GM23338 (cell line): ENCODE measurements around the gene SMCO2. TPM values are rescaled to one million over a fixed set of nuclear protein-coding genes. Genes with fewer than 3 reads are reported as not detected.

Experiments
- ATAC-seq: fragments of 200-7000 bp; cut with Tn5 transposase; 3 replicates; pipeline ENCODE4 v1.9.1; 2020
- DNase-seq: peaks from one replicate; pipeline ENCODE4 v3.0.0-alpha.2; 2015; ENCODE audit warnings: low spot score
- H2AFZ ChIP-seq: fragments of 200-600 bp; sonication (generic); 2 replicates; pipeline ENCODE4 v1.8.0; 2016; ENCODE audit warnings: antibody characterized with exemption, mild to moderate bottlenecking, moderate library complexity
- H3F3A ChIP-seq: fragments of 200-600 bp; sonication (generic); replicated peaks from 2 replicates; pipeline ENCODE4 v1.8.0; 2017; ENCODE audit warnings: antibody characterized with exemption, mixed run types, low read depth
- H3K27ac ChIP-seq: fragments of 200-600 bp; sonication (generic); 2 replicates; pipeline ENCODE4 v1.6.1; 2016; ENCODE audit warnings: low read depth
- H3K27me3 ChIP-seq: fragments of 200-600 bp; sonication (generic); 2 replicates; pipeline ENCODE4 v1.8.0; 2016; ENCODE audit warnings: mild to moderate bottlenecking, mixed run types, moderate library complexity; ENCODE audit not compliant: insufficient read depth
- H3K36me3 ChIP-seq: fragments of 200-600 bp; sonication (generic); 2 replicates; pipeline ENCODE4 v1.8.0; 2016; ENCODE audit warnings: mild to moderate bottlenecking; ENCODE audit not compliant: insufficient read depth
- H3K4me1 ChIP-seq: fragments of 200-600 bp; sonication (generic); 2 replicates; pipeline ENCODE4 v1.8.0; 2016; ENCODE audit warnings: mild to moderate bottlenecking, moderate library complexity; ENCODE audit not compliant: insufficient read depth
- H3K4me2 ChIP-seq: fragments of 200-600 bp; sonication (generic); 2 replicates; pipeline ENCODE4 v1.7.1; 2017; ENCODE audit warnings: mixed run types
- H3K4me3 ChIP-seq: fragments of 200-600 bp; sonication (generic); 2 replicates; pipeline ENCODE4 v1.6.1; 2016; ENCODE audit warnings: mixed run types
- H3K79me2 ChIP-seq: fragments of 200-600 bp; sonication (generic); replicated peaks from 2 replicates; pipeline ENCODE4 v1.8.0; 2017; ENCODE audit warnings: mild to moderate bottlenecking; ENCODE audit not compliant: insufficient read depth
- H3K9me2 ChIP-seq: fragments of 200-600 bp; sonication (generic); 2 replicates; pipeline ENCODE4 v1.8.0; 2017; ENCODE audit not compliant: insufficient read depth
- H4K20me1 ChIP-seq: fragments of 200-600 bp; sonication (generic); replicated peaks from 2 replicates; pipeline ENCODE4 v1.8.0; 2017; ENCODE audit warnings: mild to moderate bottlenecking; ENCODE audit not compliant: insufficient read depth
- H3K27ac Mint-ChIP-seq: 2 replicates; pipeline ENCODE4 v1.8.0; 2020; ENCODE audit warnings: inconsistent platforms, mild to moderate bottlenecking, moderate library complexity, mixed read lengths
- H3K27me3 Mint-ChIP-seq: 3 replicates; pipeline ENCODE4 v1.8.0; 2022; ENCODE audit warnings: low read depth, mild to moderate bottlenecking, moderate library complexity, mixed read lengths, inconsistent platforms; ENCODE audit not compliant: insufficient read depth, poor library complexity
- H3K36me3 Mint-ChIP-seq: 3 replicates; pipeline ENCODE4 v1.8.0; 2021; ENCODE audit warnings: low read depth, mild to moderate bottlenecking, inconsistent platforms, moderate library complexity, mixed read lengths
- H3K4me1 Mint-ChIP-seq: 3 replicates; pipeline ENCODE4 v1.8.0; 2020; ENCODE audit warnings: mild to moderate bottlenecking, inconsistent platforms, mixed read lengths
- H3K4me3 Mint-ChIP-seq: 3 replicates; pipeline ENCODE4 v1.8.0; 2021; ENCODE audit warnings: moderate library complexity, mild to moderate bottlenecking, inconsistent platforms, mixed read lengths
- H3K9me3 Mint-ChIP-seq: 3 replicates; pipeline ENCODE4 v1.8.0; 2020; ENCODE audit warnings: moderate library complexity, mild to moderate bottlenecking, inconsistent platforms, mixed read lengths
- CREB1 ChIP-seq: fragments of 250-450 bp; sonication (Bioruptor Pico); IDR thresholded peaks from 2 replicates; pipeline ENCODE4 v1.5.0; 2020; ENCODE audit warnings: low read depth, mild to moderate bottlenecking, moderate library complexity
- JUNB ChIP-seq: IDR thresholded peaks from one replicate; pipeline ENCODE4 v1.6.1; 2016; ENCODE audit warnings: antibody characterized with exemption; ENCODE audit not compliant: unreplicated experiment
- POLR2AphosphoS5 ChIP-seq: IDR thresholded peaks from 2 replicates; pipeline ENCODE4 v1.6.1; 2016; ENCODE audit warnings: antibody characterized with exemption, low read depth
- REST ChIP-seq: IDR thresholded peaks from one replicate; pipeline ENCODE4 v1.6.1; 2018; ENCODE audit warnings: antibody characterized with exemption; ENCODE audit not compliant: unreplicated experiment
- STAT1 ChIP-seq: IDR thresholded peaks from one replicate; pipeline ENCODE4 v1.6.1; 2016; ENCODE audit warnings: antibody characterized with exemption; ENCODE audit not compliant: unreplicated experiment
- ZNF114 ChIP-seq: fragments of 250-450 bp; sonication (Bioruptor Pico); IDR thresholded peaks from 2 replicates; pipeline ENCODE4 v1.5.0; 2020; ENCODE audit warnings: mild to moderate bottlenecking, moderate library complexity
- ZNF462 ChIP-seq: fragments of 250-450 bp; sonication (Bioruptor Pico); IDR thresholded peaks from 2 replicates; pipeline ENCODE4 v1.5.0; 2020; ENCODE audit warnings: mild to moderate bottlenecking, moderate library complexity
- polyA plus RNA-seq: library from polyadenylated mRNA; unstranded; fragments of >200 nt; fragmentation: Nextera tagmentation; extraction: Ambion mirVana; gene quantifications from 2 replicates; pipeline ENCODE4 v1.2.1, GENCODE V29; 2016
- total RNA-seq: library from RNA; depleted of rRNA; stranded (reverse); fragments of >200 nt; shearing (Covaris generic); gene quantifications from 2 replicates; pipeline ENCODE4 v1.2.3, GENCODE V29; 2014

Gene SMCO2
- total and polyA plus RNA-seq, 2 experiments from 2014 or later: 0.86 TPM; not detected in 1

- no peak for TF ChIP-seq ZNF462
- TF ChIP-seq POLR2AphosphoS5: no peak
- TF ChIP-seq STAT1: no peak
Measured at GRCh38 chr12:27426743-27427487, 19.6 kb upstream of the SMCO2 start (continued).

- ATAC-seq (no peak), DNase-seq (no peak)
- Histone ChIP-seq H3K79me2 (no peaks in the 10 kb centered on the region), H3K27ac (no peak overlapping the region), H3F3A (no peaks in the 10 kb centered on the region), H3K27me3 (no peaks in the 10 kb centered on the region), H3K36me3 (no peaks in the 10 kb centered on the region), H3K4me1 (no peaks in the 10 kb centered on the region), H4K20me1 (no peaks in the 10 kb centered on the region), H3K9me2 (no peaks in the 10 kb centered on the region), H3K4me2 (no peak overlapping the region), H2AFZ (no peak overlapping the region), H3K4me3 (no peak overlapping the region)
- no peaks in the 10 kb centered on the region for H3K27me3 Mint-ChIP-seq
- no peak overlapping the region for H3K4me3 Mint-ChIP-seq
- H3K4me1 Mint-ChIP-seq: peaks cover 9% of the 10 kb centered on the region; the same call in 2 of the 3 replicates
- H3K36me3 Mint-ChIP-seq: no peaks in the 10 kb centered on the region; the same call in 2 of the 3 replicates
- no peaks in the 10 kb centered on the region for H3K9me3 Mint-ChIP-seq
- H3K27ac Mint-ChIP-seq: no peak overlapping the region
- TF ChIP-seq REST: no peak
- no peak for TF ChIP-seq CREB1
- no peak for TF ChIP-seq ZNF114 (CRISPR knock-in tag)
- no peak for TF ChIP-seq JUNB
Measured at GRCh38 chr12:27427824-27428223, 18.7 kb upstream of the SMCO2 start.
